Thoracic aorta endothelial cell (primary cell): ENCODE measurements around the gene MCTP2. TPM values are rescaled to one million over a fixed set of nuclear protein-coding genes. Genes with fewer than 3 reads are reported as not detected.

ENCODE experiments used
- total RNA-seq: library from RNA; depleted of rRNA; stranded (reverse); fragments of >200 nt; gene quantifications from 2 replicates; pipeline ENCODE4 v1.2.3, GENCODE V29; 2012

The MCTP2 gene
- 0.53 and 2.2 TPM in 2 replicates for total RNA-seq

DNA sequence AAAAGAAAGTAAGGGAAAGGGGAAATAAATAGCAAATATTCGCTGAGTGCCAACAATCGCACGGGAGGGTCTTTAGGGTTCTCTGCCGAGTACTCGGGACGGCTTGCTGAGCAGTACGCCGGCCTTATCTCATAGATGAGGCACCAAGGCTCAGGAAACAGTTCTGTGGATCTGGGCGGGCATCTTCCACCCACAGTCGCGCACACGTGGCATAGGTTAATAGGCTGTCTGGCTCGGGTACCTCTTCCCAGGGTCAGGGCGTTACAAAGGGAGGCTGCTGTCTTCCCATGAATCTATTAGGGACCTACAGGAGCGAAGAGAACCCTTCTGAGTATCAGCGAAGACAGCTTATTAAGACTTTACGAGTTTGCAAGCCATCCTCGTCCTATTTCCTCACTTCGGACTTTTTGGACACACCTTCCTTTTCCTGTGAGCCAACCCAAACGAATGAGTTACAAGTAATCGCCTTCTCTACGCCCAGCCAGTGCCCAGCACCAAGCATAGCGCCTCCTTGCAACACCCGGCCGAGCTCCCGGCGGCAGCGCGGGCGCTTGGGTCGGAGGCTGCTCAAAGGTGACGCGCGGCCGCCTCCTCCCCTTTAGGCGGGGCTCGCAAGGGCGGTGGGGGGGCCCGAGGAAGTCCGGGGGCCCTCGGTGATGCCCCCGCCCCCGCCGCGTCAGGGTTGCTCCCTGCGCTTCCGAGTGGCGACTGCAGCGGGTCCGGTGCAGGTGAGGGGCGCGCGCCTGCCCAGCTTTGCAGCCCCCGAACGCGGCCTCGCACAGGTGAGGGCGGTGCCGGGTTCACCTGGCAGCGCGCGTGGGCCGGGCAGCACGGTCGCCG, at the start of gene MCTP2:
TSS of gene MCTP2 (plus strand) at position 679 of the 840 bp plus-strand sequence. CDS start 66,705 bp downstream, outside the sequence.

